ENCODE measurements around the gene TSPAN18. TPM values are rescaled to one million over a fixed set of nuclear protein-coding genes. Genes with fewer than 3 reads are reported as not detected.

TSPAN18 gene
- total RNA-seq, 2 experiments from 2014 or later, result not detected

DNA sequence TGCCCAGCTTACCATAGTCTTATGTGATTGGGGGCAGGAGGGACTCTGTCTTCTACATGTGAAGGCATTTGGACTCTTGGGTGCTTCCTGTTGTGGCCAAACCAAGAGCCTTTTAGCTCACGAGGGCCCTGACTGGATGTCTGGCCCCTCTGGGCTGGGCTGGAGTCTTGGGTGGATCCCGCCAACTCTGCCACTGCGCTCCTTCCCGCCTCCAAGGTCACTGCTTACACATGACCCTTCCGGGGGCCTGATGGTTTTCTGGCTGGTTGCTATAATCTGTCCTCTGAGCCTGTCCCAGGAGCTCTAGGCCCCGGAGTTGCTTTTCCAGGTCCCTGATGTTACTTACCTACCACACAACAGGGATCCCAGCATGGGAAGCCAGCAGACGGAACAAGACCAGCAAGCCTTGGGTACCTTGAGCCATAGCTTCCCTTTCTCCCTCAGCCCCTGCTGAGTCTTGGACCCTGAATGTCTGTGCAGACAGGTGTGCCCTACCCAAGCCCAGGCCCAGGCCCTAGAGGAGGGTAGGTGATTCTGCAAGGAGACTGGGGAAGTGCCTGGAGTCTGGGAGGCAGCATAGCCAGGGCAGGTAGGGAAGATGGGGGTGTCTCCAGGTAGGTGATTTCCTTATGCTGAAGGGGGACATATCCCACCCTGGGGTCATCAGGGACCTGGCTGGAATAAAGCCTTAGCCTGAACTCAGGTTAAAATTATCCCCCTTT, 100.3 kb downstream of the TSPAN18 start:
- BruUV-seq (replicated peaks), result no TSS peak
- H3K4me3 ChIP-seq (ENCODE audit: low read depth, low read length, poor library complexity, severe bottlenecking), result no peak overlapping the region
- H4K20me1 ChIP-seq (ENCODE audit: insufficient read depth, low read length), result no peaks in the 10 kb centered on the region
- H3K79me2 ChIP-seq (ENCODE audit: insufficient read depth, low read depth, low read length), result no peaks in the 10 kb centered on the region
- CTCF ChIA-PET (ENCODE audit: unreplicated experiment), result no interaction called here
- TF ChIP-seq, protein P1, sequence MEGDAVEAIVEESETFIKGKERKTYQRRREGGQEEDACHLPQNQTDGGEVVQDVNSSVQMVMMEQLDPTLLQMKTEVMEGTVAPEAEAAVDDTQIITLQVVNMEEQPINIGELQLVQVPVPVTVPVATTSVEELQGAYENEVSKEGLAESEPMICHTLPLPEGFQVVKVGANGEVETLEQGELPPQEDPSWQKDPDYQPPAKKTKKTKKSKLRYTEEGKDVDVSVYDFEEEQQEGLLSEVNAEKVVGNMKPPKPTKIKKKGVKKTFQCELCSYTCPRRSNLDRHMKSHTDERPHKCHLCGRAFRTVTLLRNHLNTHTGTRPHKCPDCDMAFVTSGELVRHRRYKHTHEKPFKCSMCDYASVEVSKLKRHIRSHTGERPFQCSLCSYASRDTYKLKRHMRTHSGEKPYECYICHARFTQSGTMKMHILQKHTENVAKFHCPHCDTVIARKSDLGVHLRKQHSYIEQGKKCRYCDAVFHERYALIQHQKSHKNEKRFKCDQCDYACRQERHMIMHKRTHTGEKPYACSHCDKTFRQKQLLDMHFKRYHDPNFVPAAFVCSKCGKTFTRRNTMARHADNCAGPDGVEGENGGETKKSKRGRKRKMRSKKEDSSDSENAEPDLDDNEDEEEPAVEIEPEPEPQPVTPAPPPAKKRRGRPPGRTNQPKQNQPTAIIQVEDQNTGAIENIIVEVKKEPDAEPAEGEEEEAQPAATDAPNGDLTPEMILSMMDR (conservative IDR thresholded peaks at IDR 0.05; ENCODE audit: low read length), result no peak
- TF ChIP-seq EZH2phosphoT487 (IDR thresholded peaks at IDR 0.05; ENCODE audit: borderline replicate concordance, low read depth, low read length), result no peak
- intact Hi-C loops (cut with micrococcal nuclease; ENCODE audit: unreplicated experiment), result no loop called here
- H2AFZ ChIP-seq (ENCODE audit: low read length), result no peak overlapping the region
- no peak overlapping the region for H3K27ac ChIP-seq (ENCODE audit: low read depth, low read length, poor library complexity, severe bottlenecking)
- H3K9me2 ChIP-seq (ENCODE audit: insufficient read depth, low read length), result no peaks in the 10 kb centered on the region
- no peaks in the 10 kb centered on the region for H3K9me3 ChIP-seq (ENCODE audit: low read length)
- POLR2A ChIA-PET, result interaction anchor here (1.4 kb wide), 1 partner anchor 763 kb away, joined by 10 read pairs; no protein-coding TSS in a partner anchor
- no peak overlapping the region for H3K4me2 ChIP-seq (ENCODE audit: low read length)
- no peaks in the 10 kb centered on the region for H3K36me3 ChIP-seq (ENCODE audit: insufficient read depth, low read length)
- H3K4me1 ChIP-seq (ENCODE audit: insufficient read depth, low read length, poor library complexity, severe bottlenecking), result no peaks in the 10 kb centered on the region
- DNase-seq (ENCODE audit: low spot score), result no peak

DNA sequence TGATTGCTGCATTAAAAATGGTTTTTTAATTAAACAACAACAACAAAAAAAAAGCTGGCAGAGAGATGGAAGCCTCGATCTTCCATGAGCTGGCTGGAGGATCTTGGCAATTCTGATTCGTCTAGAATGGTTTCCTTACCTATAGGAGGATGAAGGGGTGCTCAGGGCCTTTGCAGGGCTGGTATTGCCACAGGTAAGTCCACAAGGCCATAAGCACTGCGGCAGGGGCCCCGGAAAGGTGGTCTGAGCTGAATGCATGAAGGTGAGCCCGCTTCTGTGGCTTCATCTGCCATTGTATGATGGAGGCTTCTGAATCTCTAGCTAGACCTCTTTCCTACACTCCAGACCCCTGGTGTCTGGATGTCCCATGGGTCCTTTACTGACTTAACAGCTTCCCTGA, 101.5 kb downstream of the TSPAN18 start:
- H3K4me1 ChIP-seq (ENCODE audit: insufficient read depth, low read length, poor library complexity, severe bottlenecking), result no peaks in the 10 kb centered on the region
- ChIA-PET POLR2A (interaction anchor here (1.4 kb wide), 1 partner anchor 762 kb away, joined by 10 read pairs; no protein-coding TSS in a partner anchor), CTCF (ENCODE audit: unreplicated experiment) (no interaction called here)
- TF ChIP-seq EZH2phosphoT487 (IDR thresholded peaks at IDR 0.05; ENCODE audit: borderline replicate concordance, low read depth, low read length), result no peak
- TF ChIP-seq, protein P1 (conservative IDR thresholded peaks at IDR 0.05; ENCODE audit: low read length), result no peak
- no peaks in the 10 kb centered on the region for H3K9me3 ChIP-seq (ENCODE audit: low read length)
- H3K4me3 ChIP-seq (ENCODE audit: low read depth, low read length, poor library complexity, severe bottlenecking), result no peak overlapping the region
- no TSS peak for BruUV-seq (replicated peaks)
- no peak for DNase-seq (ENCODE audit: low spot score)
- no peaks in the 10 kb centered on the region for H3K79me2 ChIP-seq (ENCODE audit: insufficient read depth, low read depth, low read length)
- H3K9me2 ChIP-seq (ENCODE audit: insufficient read depth, low read length), result no peaks in the 10 kb centered on the region
- H3K27ac ChIP-seq (ENCODE audit: low read depth, low read length, poor library complexity, severe bottlenecking), result no peak overlapping the region
- H3K36me3 ChIP-seq (ENCODE audit: insufficient read depth, low read length), result no peaks in the 10 kb centered on the region
- no peak overlapping the region for H2AFZ ChIP-seq (ENCODE audit: low read length)
- no peak overlapping the region for H3K4me2 ChIP-seq (ENCODE audit: low read length)
- intact Hi-C loops (cut with micrococcal nuclease; ENCODE audit: unreplicated experiment), result no loop called here
- H4K20me1 ChIP-seq (ENCODE audit: insufficient read depth, low read length), result no peaks in the 10 kb centered on the region

DNA sequence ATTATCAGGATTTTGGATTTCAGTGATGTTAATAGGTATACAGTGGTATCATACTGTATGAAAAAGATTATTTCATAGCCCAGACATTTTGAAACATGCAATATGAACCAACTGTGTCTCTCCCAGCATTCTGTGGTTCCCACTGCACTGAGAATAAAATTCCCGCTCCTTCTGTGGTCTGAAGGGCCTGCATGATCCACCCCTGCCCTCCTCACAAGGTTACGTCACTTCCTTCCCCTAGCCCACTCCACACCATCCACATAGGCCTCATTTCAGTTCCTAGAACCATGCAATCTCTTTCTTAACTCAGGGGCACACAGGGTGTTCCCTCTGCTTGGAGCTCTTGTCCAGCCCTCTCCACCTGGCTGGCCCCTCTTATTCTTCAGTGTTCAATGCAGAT, 103.1 kb downstream of the TSPAN18 start:
- no peak overlapping the region for H3K4me3 ChIP-seq (ENCODE audit: low read depth, low read length, poor library complexity, severe bottlenecking)
- TF ChIP-seq EZH2phosphoT487 (IDR thresholded peaks at IDR 0.05; ENCODE audit: borderline replicate concordance, low read depth, low read length), result no peak
- TF ChIP-seq, protein P1 (conservative IDR thresholded peaks at IDR 0.05; ENCODE audit: low read length), result no peak
- DNase-seq (ENCODE audit: low spot score), result no peak
- H3K4me2 ChIP-seq (ENCODE audit: low read length), result no peak overlapping the region
- H3K9me3 ChIP-seq (ENCODE audit: low read length), result no peaks in the 10 kb centered on the region
- intact Hi-C loops (cut with micrococcal nuclease; ENCODE audit: unreplicated experiment), result no loop called here
- ChIA-PET POLR2A (no interaction called here), CTCF (ENCODE audit: unreplicated experiment) (no interaction called here)
- no peaks in the 10 kb centered on the region for H3K36me3 ChIP-seq (ENCODE audit: insufficient read depth, low read length)
- H2AFZ ChIP-seq (ENCODE audit: low read length), result no peak overlapping the region
- H3K27ac ChIP-seq (ENCODE audit: low read depth, low read length, poor library complexity, severe bottlenecking), result no peak overlapping the region
- BruUV-seq (replicated peaks), result no TSS peak
- no peaks in the 10 kb centered on the region for H3K4me1 ChIP-seq (ENCODE audit: insufficient read depth, low read length, poor library complexity, severe bottlenecking)
- H4K20me1 ChIP-seq (ENCODE audit: insufficient read depth, low read length), result no peaks in the 10 kb centered on the region
- no peaks in the 10 kb centered on the region for H3K9me2 ChIP-seq (ENCODE audit: insufficient read depth, low read length)
- H3K79me2 ChIP-seq (ENCODE audit: insufficient read depth, low read depth, low read length), result no peaks in the 10 kb centered on the region
